ENCODE results near the gene DNAJC5G. TPM values are rescaled to one million over a fixed set of nuclear protein-coding genes. Genes with fewer than 3 reads are reported as not detected.

Gene DNAJC5G
- total and polyA plus RNA-seq, 2 of the 13 experiments (the other 11 are each of a cell fraction or from before 2014, with no cell fraction given), result 0.05 TPM; not detected in 1

DNA sequence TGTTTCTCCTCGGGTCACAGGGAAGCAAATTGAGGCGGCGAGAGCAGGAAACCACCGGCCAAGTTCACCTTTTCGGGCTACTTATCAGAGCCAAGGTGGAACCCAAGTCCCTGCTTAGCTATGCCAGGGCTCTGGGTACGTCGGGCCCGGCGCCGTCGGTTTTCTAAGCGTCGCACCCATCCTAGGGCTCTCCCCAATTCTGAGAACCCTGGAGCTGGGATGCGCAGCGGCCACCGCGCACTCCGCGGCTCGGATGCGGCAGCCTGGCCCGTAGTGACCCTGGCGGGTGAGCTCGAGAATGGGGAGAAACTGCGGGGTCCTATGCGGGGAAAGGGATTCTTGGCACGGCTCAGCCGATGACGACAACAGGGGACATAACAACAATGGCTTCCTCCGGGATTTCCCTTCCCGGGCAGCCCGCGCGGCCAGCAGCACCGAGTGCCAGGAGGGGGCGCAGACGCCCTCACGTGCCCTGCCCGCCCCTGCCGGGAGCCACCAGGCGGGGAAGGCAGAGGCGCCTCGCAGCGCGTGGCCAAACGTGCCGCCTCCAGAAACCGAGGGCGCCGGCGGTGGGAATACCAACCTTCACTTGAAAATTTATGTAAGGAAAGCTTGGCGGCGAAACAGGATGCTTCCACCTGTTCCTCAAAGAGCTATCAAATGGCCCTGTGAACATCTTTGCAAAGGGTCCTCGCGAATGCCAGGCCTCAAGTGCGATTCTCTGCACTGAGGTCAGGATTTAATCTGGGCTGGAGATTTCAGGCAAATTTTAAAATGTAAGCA lies 10.3 kb upstream of the DNAJC5G start (continued):
- TF ChIP-seq, protein P1, sequence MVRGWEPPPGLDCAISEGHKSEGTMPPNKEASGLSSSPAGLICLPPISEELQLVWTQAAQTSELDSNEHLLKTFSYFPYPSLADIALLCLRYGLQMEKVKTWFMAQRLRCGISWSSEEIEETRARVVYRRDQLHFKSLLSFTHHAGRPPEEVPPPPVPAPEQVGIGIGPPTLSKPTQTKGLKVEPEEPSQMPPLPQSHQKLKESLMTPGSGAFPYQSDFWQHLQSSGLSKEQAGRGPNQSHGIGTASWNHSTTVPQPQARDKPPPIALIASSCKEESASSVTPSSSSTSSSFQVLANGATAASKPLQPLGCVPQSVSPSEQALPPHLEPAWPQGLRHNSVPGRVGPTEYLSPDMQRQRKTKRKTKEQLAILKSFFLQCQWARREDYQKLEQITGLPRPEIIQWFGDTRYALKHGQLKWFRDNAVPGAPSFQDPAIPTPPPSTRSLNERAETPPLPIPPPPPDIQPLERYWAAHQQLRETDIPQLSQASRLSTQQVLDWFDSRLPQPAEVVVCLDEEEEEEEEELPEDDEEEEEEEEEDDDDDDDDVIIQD (CRISPR knock-in tag; IDR thresholded peaks at IDR 0.05; ENCODE audit: low read depth), result no peak
- TF ChIP-seq ZNF562 (CRISPR knock-in tag; IDR thresholded peaks at IDR 0.05; ENCODE audit: borderline replicate concordance), result no peak
- no peak for TF ChIP-seq GPN1 (CRISPR knock-in tag; IDR thresholded peaks at IDR 0.05; ENCODE audit: borderline replicate concordance)
- no peak for TF ChIP-seq ZNF614 (CRISPR knock-in tag; IDR thresholded peaks at IDR 0.05; ENCODE audit: borderline replicate concordance)
- no peak for TF ChIP-seq NFIC (IDR thresholded peaks at IDR 0.05; ENCODE audit: low read length)
- TF ChIP-seq ZNF496 (CRISPR knock-in tag; IDR thresholded peaks at IDR 0.05; ENCODE audit: insufficient replicate concordance), result no peak
- no peak for TF ChIP-seq YEATS4 (CRISPR knock-in tag; IDR thresholded peaks at IDR 0.05; ENCODE audit: borderline replicate concordance)
- TF ChIP-seq, protein P2, sequence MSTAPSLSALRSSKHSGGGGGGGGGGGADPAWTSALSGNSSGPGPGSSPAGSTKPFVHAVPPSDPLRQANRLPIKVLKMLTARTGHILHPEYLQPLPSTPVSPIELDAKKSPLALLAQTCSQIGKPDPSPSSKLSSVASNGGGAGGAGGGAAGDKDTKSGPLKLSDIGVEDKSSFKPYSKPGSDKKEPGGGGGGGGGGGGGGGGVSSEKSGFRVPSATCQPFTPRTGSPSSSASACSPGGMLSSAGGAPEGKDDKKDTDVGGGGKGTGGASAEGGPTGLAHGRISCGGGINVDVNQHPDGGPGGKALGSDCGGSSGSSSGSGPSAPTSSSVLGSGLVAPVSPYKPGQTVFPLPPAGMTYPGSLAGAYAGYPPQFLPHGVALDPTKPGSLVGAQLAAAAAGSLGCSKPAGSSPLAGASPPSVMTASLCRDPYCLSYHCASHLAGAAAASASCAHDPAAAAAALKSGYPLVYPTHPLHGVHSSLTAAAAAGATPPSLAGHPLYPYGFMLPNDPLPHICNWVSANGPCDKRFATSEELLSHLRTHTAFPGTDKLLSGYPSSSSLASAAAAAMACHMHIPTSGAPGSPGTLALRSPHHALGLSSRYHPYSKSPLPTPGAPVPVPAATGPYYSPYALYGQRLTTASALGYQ (CRISPR knock-in tag; IDR thresholded peaks at IDR 0.05), result peak; percentile 32; the same call in 1 of the 2 replicates
- TF ChIP-seq GABPA (IDR thresholded peaks at IDR 0.05; ENCODE audit: low read depth, low read length), result no peak
- no peak for TF ChIP-seq GABPA (CRISPR knock-in tag; IDR thresholded peaks at IDR 0.05; ENCODE audit: low read depth)
- no peak for TF ChIP-seq NFIB (CRISPR knock-in tag; IDR thresholded peaks at IDR 0.05; ENCODE audit: borderline replicate concordance)
- TF ChIP-seq ERF (CRISPR knock-in tag; IDR thresholded peaks at IDR 0.05), result peak; percentile 84
- TF ChIP-seq FLYWCH1 (CRISPR knock-in tag; IDR thresholded peaks at IDR 0.05), result no peak
- TF ChIP-seq, protein P3, sequence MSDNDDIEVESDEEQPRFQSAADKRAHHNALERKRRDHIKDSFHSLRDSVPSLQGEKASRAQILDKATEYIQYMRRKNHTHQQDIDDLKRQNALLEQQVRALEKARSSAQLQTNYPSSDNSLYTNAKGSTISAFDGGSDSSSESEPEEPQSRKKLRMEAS (IDR thresholded peaks at IDR 0.05), result peak; percentile 96
- peak; percentile 97 for TF ChIP-seq ZNF746 (CRISPR knock-in tag; IDR thresholded peaks at IDR 0.05)
- peak; percentile 86; the same call in 1 of the 2 replicates for TF ChIP-seq CBX5 (CRISPR knock-in tag; IDR thresholded peaks at IDR 0.05; ENCODE audit: borderline replicate concordance)
- TF ChIP-seq SNAI1 (CRISPR knock-in tag; IDR thresholded peaks at IDR 0.05; ENCODE audit: borderline replicate concordance), result no peak
- TF ChIP-seq SAP130 (CRISPR knock-in tag; IDR thresholded peaks at IDR 0.05; ENCODE audit: low read depth), result peak; percentile 60
- TF ChIP-seq, protein P4, sequence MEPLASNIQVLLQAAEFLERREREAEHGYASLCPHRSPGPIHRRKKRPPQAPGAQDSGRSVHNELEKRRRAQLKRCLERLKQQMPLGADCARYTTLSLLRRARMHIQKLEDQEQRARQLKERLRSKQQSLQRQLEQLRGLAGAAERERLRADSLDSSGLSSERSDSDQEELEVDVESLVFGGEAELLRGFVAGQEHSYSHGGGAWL (CRISPR knock-in tag; IDR thresholded peaks at IDR 0.05), result peak; percentile 86
- no peak for TF ChIP-seq ZNF17 (CRISPR knock-in tag; IDR thresholded peaks at IDR 0.05)
- TF ChIP-seq ZNF720 (CRISPR knock-in tag; IDR thresholded peaks at IDR 0.05), result no peak
- no peak for TF ChIP-seq SMYD3 (CRISPR knock-in tag; IDR thresholded peaks at IDR 0.05)
- no peak for TF ChIP-seq ZNF543 (CRISPR knock-in tag; IDR thresholded peaks at IDR 0.05)
- TF ChIP-seq SALL2 (CRISPR knock-in tag; IDR thresholded peaks at IDR 0.05), result 0 out of 2 replicates have a peak, but pooled peaks have one; percentile 47
- TF ChIP-seq ZNF567 (CRISPR knock-in tag; IDR thresholded peaks at IDR 0.05; ENCODE audit: borderline replicate concordance), result no peak
- no peak for TF ChIP-seq ZZZ3 (CRISPR knock-in tag; IDR thresholded peaks at IDR 0.05; ENCODE audit: borderline replicate concordance)
- TF ChIP-seq IKZF1 (IDR thresholded peaks at IDR 0.05), result no peak
- TF ChIP-seq ZNF136 (CRISPR knock-in tag; IDR thresholded peaks at IDR 0.05; ENCODE audit: low read depth), result no peak
